Stomach (tissue), 9 donors: ENCODE data around the gene B4GALT5. TPM values are rescaled to one million over a fixed set of nuclear protein-coding genes. Genes with fewer than 3 reads are reported as not detected.
A peak's percentile ranks its signal among the peaks of the same experiment; 100 is the strongest.
"Not testable (repeated sequence)": the region's sequence is repeated elsewhere in the genome, so short reads cannot be mapped to it uniquely, and the experiment has no call there.

Source experiments
- DNase-seq, 2 donors: peaks; one replicate each; pipeline versions ENCODE4 v3.0.0 to v3.0.0-alpha.2; 2013 to 2019
- H3K27ac ChIP-seq, 5 donors: fragments of 200-600 bp in 4 of 5; sonication (generic) in 4 of 5; one replicate each; pipeline ENCODE4 v1.5.1; 2013 to 2019; ENCODE audit warnings: mild to moderate bottlenecking in 1 of 5, moderate library complexity in 1 of 5
- H3K27me3 ChIP-seq, 3 donors: fragments of 200-600 bp; sonication (generic); one replicate each; pipeline ENCODE4 v1.5.1; 2017 to 2019; ENCODE audit warnings: mixed run types in 1 of 3
- H3K36me3 ChIP-seq, 4 donors: fragments of 200-600 bp; sonication (generic); 1 replicate in 3 of 4; 2 replicates in 1 of 4; pipeline ENCODE4 v1.5.1; 2016 to 2019
- H3K4me1 ChIP-seq, 4 donors: fragments of 200-600 bp; sonication (generic); one replicate each; pipeline ENCODE4 v1.5.1; 2016 to 2019
- H3K4me3 ChIP-seq, 4 donors: fragments of 200-600 bp; sonication (generic) in 3 of 4; one replicate each; pipeline ENCODE4 v1.5.1; 2016 to 2019; ENCODE audit warnings: mild to moderate bottlenecking in 1 of 4
- H3K9me3 ChIP-seq, 4 donors: fragments of 200-600 bp; sonication (generic); one replicate each; pipeline ENCODE4 v1.5.1; 2016 to 2019
- CTCF ChIP-seq, 7 experiments: fragments of 450-650 bp in 4 of 7; fragments of 200-600 bp in 3 of 7; sonication (generic) in 3 of 7; IDR thresholded peaks; one replicate each; pipeline ENCODE4 v1.5.1; 2016 to 2019; ENCODE audit warnings: antibody characterized with exemption in 7 of 7, control low read depth in 2 of 7, mild to moderate bottlenecking in 1 of 7
- EP300 ChIP-seq: sonication (generic); formaldehyde crosslinking; IDR thresholded peaks from one replicate; pipeline ENCODE4 v1.6.1; 2017; ENCODE audit warnings: antibody characterized with exemption
- POLR2A ChIP-seq, 4 donors: fragments of 450-650 bp; IDR thresholded peaks; one replicate each; pipeline ENCODE4 v1.6.1; 2016; ENCODE audit warnings: antibody characterized with exemption in 4 of 4, control low read depth in 2 of 4, mild to moderate bottlenecking in 1 of 4, moderate library complexity in 1 of 4
- POLR2AphosphoS5 ChIP-seq, 3 donors: sonication (generic); formaldehyde crosslinking; IDR thresholded peaks; one replicate each; pipeline ENCODE4 v1.6.1; 2016; ENCODE audit warnings: antibody characterized with exemption in 3 of 3
- WGBS, 5 donors: extraction: QIAGEN DNeasy Blood & Tissue Kit in 3 of 5; methylation state at CpG; one replicate each; pipeline versions ENCODE4 v1.1.5 to v1.1.7; 2013 to 2018; 5-methylcytosine and 5-hydroxymethylcytosine counted together
- intact Hi-C: fragments of 100-400 bp; cut with DNase I; formaldehyde crosslinking; loops from one replicate; pipeline ENCODE4 v1.15.1; 2023; ENCODE audit warnings: low total_unique reads
- polyA plus RNA-seq, 3 donors: library from polyadenylated mRNA; stranded (reverse); fragments of 200-250 nt; gene quantifications; one replicate each; pipeline ENCODE4 v1.2.3, GENCODE V29; 2013
- total RNA-seq, 5 donors: library from RNA; depleted of rRNA; stranded (reverse); fragments of >200 nt; gene quantifications; one replicate each; pipeline versions ENCODE4 v1.1.0 to v1.2.3, GENCODE V29; 2014 to 2016
- donor health status: healthy with polysubstance abuse.
- donor health status: Bipolar disorder and iron deficiency.
- donor health status: healthy.

Gene B4GALT5
- total and polyA plus RNA-seq, 8 donors = 7.5 to 40.0 (median 21.5) TPM

DNA sequence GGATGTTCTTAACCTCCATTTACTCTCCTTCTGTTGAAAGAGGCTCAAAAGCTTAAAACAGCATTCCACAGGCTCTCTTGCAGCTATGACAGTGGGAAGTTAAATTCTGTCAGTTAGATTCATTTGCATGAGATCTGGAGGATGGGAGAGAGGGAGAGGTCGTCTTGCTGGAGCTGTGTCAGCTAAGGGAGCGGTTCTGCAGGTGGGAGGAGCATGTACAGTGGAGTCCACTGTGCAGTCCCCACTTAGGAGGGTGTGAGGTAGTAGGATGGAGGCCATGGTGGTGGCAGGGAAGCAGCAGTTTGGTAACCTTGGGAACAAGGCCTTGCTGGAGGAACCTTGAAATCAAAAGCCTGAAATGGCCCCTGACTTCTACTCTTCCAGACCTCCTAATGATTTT is 12.0 kb upstream of the B4GALT5 start:
- Histone ChIP-seq H3K4me3 (no peak overlapping the region), H3K4me1 (peaks cover 0 to 6% (median 0%) of the 10 kb centered on the region in 4 donors), H3K27me3 (no peaks in the 10 kb centered on the region), H3K27ac (peak overlapping the region in 3 of 5 donors; percentile 45 to 69 (median 46)), H3K9me3 (no peaks in the 10 kb centered on the region), H3K36me3 (no peaks in the 10 kb centered on the region)
- TF ChIP-seq CTCF (IDR thresholded peaks at IDR 0.05) (no peak), EP300 (no peak), POLR2A (IDR thresholded peaks at IDR 0.05) (no peak), POLR2AphosphoS5 (IDR thresholded peaks at IDR 0.05) (no peak)
- no peak for DNase-seq
- intact Hi-C loops = no loop called here
- WGBS, 5 donors = 71 to 91% (median 87%) methylated on average over 2 of the region's 2 CpGs

DNA sequence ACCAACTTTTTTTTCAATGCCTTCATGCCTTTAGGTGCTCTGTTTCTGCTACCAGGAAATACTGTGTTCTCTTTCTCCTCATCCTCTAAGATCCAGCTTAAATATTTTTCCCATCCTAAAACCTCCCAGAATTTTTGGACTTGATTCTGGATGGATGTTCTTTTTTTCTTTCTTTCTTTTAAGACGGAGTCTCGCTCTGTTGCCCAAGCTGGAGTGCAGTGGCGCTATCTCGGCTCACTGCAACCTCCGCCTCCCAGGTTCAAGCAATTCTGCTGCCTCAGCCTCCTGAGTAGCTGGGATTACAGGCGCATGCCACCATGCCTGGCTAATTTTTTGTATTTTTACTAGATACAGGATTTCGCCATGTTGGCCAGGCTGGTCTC is 11.5 kb upstream of the B4GALT5 start:
- H3K4me1 ChIP-seq, intact Hi-C loops, H3K9me3 ChIP-seq, H3K36me3 ChIP-seq, H3K4me3 ChIP-seq, H3K27me3 ChIP-seq, DNase-seq: not testable (repeated sequence)
- 90 to 97% (median 96%) methylated on average over 7 of the region's 7 CpGs for WGBS, 5 donors
- peak overlapping the region in 3 of 5 donors; percentile 45 to 69 (median 46) for H3K27ac ChIP-seq

- DNase-seq = peak in 1 of 2 donors; percentile 85
These were observed 10.9 kb upstream of the B4GALT5 start for GRCh38 chr20:49724408-49725223.

GRCh38 chr20:49723758-49724157 is 10.1 kb upstream of the B4GALT5 start:
- H3K36me3 ChIP-seq, DNase-seq, H3K4me3 ChIP-seq, H3K9me3 ChIP-seq, H3K27ac ChIP-seq, H3K4me1 ChIP-seq, intact Hi-C loops, H3K27me3 ChIP-seq: not testable (repeated sequence)
- WGBS, 5 donors = 95 to 99% (median 95%) methylated on average over 6 of the region's 6 CpGs

More at GRCh38 chr20:49724408-49725223, 10.9 kb upstream of the B4GALT5 start:
- 36 to 45% (median 42%) methylated on average over 7 of the region's 7 CpGs for WGBS, 5 donors
- intact Hi-C loops = no loop called here
- Histone ChIP-seq H3K4me3 (no peak overlapping the region), H3K4me1 (peaks cover 0 to 6% (median 0%) of the 10 kb centered on the region in 4 donors), H3K27ac (peak overlapping the region in 3 of 5 donors; percentile 45 to 69 (median 46)), H3K27me3 (no peaks in the 10 kb centered on the region), H3K36me3 (no peaks in the 10 kb centered on the region), H3K9me3 (no peaks in the 10 kb centered on the region)
- no peak for TF ChIP-seq POLR2A (IDR thresholded peaks at IDR 0.05)
- no peak for TF ChIP-seq CTCF (IDR thresholded peaks at IDR 0.05)
- no peak for TF ChIP-seq POLR2AphosphoS5 (IDR thresholded peaks at IDR 0.05)
- TF ChIP-seq EP300 = no peak

DNA sequence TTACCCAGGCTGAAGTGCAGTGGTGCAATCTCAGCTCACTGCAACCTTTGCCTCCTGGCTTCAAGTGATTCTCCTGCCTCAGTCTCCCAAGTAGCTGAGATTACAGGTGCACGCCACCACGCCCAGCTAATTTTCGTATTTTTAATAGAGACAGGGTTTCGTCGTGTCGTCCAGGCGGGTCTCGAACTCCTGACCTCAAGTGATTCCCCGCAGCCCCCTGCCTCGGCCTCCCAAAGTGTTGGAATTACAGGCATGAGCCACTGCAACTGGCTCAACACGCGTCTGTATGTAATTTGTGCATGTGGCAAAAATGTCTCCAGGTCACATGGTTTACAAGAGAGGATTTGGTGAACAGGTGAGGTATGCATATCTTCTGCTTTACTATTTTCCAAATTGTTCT is 7.6 kb upstream of the B4GALT5 start:
- H3K4me3 ChIP-seq, intact Hi-C loops, H3K27me3 ChIP-seq, H3K9me3 ChIP-seq, H3K36me3 ChIP-seq, H3K27ac ChIP-seq, H3K4me1 ChIP-seq, DNase-seq: not testable (repeated sequence)
- WGBS, 5 donors = 94 to 98% (median 97%) methylated on average over 12 of the region's 12 CpGs

DNA sequence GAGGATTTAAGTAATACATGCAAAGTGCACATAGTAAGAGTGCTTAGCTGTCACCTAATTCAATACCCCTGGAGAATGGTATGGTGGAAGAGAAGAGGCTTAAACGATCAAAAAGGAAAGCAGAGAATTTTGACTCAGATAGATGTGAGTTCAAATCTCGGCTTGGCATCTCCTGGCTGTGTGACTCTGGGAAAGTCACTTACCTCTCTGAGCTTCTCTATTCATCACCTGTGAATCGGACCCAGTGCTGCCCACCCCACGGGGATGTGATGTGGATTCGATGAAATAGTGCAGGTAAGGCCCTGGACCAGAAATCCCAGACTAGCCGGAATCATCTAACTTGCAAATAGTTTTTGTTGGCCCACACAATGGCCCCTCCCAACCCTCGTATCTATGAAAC is 1.8 kb upstream of the B4GALT5 start:
- no peak overlapping the region for H3K4me3 ChIP-seq
- peaks cover 17 to 34% (median 23%) of the 10 kb centered on the region in 4 donors for H3K4me1 ChIP-seq
- intact Hi-C loops = no loop called here
- DNase-seq = no peak
- no peak for TF ChIP-seq CTCF (IDR thresholded peaks at IDR 0.05)
- no peak for TF ChIP-seq POLR2AphosphoS5 (IDR thresholded peaks at IDR 0.05)
- no peak for TF ChIP-seq POLR2A (IDR thresholded peaks at IDR 0.05)
- TF ChIP-seq EP300 = no peak
- H3K27ac ChIP-seq = no peak overlapping the region
- no peaks in the 10 kb centered on the region for H3K36me3 ChIP-seq
- 87 to 97% (median 96%) methylated on average over 7 of the region's 7 CpGs for WGBS, 5 donors
- no peaks in the 10 kb centered on the region for H3K9me3 ChIP-seq
- no peaks in the 10 kb centered on the region for H3K27me3 ChIP-seq
